Epithelial cell of proximal tubule (primary cell): ENCODE measurements around the gene CFP. TPM values are rescaled to one million over a fixed set of nuclear protein-coding genes. Genes with fewer than 3 reads are reported as not detected.

Experiments used
- DNase-seq: peaks from one replicate; pipeline ENCODE4 v3.0.0-alpha.2; 2011; ENCODE audit warnings: low read depth
- H3K4me3 ChIP-seq: 2 replicates; pipeline ENCODE4 v1.5.1; 2011; ENCODE audit warnings: low read depth, mild to moderate bottlenecking, low read length
- total RNA-seq: library from RNA; depleted of rRNA; stranded (reverse); fragments of >200 nt; gene quantifications from 2 replicates; pipeline ENCODE4 v1.2.3, GENCODE V29; 2015
- TF ChIP-seq, protein P1 (sequence below): conservative IDR thresholded peaks from 2 replicates; pipeline ENCODE4 v1.5.1; 2012; ENCODE audit warnings: low read depth, mild to moderate bottlenecking, low read length

CFP gene
- total RNA-seq, 1 donor from 2014 or later: 0.06 TPM

DNA sequence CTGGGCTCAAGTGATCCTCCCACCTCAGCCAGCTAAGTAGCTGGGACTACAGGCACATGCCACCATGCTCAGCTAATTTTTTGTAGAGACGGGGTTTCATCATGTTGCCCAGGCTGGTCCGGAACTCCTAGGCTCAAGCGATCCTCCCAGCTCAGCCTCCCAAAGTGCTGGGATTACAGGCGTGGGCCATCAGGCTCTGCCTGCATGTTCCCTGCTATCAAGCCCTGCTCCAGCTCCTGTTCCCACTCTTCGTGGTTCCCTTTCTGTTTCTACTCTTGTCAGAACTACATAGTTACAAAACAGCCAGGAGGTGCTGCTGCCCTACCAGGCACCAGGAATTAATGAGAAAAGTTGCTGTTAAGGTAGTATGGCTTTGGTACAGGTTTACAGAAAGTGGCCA, 38.7 kb downstream of the CFP start:
- TF ChIP-seq, protein P1, sequence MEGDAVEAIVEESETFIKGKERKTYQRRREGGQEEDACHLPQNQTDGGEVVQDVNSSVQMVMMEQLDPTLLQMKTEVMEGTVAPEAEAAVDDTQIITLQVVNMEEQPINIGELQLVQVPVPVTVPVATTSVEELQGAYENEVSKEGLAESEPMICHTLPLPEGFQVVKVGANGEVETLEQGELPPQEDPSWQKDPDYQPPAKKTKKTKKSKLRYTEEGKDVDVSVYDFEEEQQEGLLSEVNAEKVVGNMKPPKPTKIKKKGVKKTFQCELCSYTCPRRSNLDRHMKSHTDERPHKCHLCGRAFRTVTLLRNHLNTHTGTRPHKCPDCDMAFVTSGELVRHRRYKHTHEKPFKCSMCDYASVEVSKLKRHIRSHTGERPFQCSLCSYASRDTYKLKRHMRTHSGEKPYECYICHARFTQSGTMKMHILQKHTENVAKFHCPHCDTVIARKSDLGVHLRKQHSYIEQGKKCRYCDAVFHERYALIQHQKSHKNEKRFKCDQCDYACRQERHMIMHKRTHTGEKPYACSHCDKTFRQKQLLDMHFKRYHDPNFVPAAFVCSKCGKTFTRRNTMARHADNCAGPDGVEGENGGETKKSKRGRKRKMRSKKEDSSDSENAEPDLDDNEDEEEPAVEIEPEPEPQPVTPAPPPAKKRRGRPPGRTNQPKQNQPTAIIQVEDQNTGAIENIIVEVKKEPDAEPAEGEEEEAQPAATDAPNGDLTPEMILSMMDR: no peak
- no peak for DNase-seq
- H3K4me3 ChIP-seq: no peak overlapping the region

DNA sequence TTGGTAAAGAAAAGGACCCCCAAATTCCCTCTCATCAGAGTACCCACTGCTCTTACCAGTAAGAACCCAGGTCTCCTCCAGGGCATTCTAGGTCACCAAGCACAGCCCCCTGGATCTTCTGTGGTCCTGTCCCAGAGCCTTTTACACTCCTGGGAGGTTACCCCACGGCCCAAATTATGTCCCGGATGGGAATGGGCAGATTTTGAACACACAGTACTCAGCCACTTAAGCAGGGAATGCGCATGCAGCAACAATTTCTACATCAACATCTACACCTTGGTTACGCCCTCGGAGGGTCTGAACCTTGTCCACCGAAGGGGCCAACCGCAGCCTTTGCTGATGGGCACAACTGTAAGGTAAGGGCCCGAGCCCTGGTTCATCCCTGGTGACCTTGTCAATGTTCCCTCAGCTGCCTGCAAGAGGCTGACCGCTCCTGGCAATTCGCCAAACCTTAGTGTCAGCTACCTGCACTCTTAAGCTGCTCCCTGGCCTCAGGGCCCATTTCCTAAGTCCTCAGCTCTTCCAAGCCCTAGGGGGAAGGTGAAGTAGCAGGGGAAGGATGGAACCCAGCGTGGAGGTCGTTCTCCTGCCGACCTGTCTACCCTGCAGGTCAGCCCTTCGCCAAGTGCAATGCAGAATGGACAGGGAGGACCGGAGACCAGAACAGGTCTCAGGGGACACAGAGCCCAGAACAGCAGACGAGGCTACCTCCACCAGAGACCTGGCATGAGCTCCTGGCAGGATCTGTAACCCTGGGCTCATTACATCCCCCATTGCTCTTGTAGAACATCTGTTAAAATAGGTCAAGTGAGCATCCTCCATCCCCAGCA, 41.6 kb downstream of the CFP start:
- TF ChIP-seq, protein P1: no peak
- no peak for DNase-seq
- no peak overlapping the region for H3K4me3 ChIP-seq

DNA sequence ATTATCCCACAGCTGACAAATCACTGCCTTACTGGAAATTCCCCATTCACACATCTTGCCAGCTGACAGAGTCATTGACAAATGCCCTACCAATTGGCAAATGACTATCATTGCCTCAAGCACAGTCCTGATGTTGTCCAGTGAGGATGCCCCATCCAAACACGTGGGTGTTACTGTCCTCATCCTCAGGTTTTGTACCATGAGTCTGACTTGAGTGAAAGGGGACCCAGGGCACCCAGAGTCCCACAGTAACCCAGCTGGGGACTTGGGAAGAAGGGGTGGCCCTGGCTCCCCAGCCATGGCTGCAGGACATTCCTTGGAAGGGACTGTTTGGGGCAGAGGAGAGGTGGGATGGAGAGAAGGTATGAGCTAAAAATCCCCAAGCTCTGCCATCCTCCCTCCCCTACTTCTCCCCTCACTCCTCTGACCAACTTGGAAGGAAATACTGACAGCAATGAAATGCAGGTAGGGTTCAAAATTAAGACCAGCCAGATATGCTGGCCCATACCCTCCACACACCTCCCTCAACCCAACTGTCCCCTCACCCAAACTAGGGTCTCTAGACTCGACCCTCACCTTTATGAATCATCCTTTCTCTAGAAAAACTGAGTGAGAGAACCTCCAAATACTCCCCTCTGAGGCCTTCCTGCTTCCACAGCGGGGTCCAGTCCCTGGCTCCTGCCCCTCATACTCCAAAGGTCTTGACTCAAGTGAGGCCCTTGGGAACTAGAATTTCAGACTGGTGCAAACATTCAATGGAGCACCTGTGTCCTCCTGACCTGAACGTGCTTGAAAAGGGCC, 42.4 kb downstream of the CFP start:
- peak; percentile 23 for DNase-seq
- H3K4me3 ChIP-seq: no peak overlapping the region
- TF ChIP-seq, protein P1: no peak

DNA sequence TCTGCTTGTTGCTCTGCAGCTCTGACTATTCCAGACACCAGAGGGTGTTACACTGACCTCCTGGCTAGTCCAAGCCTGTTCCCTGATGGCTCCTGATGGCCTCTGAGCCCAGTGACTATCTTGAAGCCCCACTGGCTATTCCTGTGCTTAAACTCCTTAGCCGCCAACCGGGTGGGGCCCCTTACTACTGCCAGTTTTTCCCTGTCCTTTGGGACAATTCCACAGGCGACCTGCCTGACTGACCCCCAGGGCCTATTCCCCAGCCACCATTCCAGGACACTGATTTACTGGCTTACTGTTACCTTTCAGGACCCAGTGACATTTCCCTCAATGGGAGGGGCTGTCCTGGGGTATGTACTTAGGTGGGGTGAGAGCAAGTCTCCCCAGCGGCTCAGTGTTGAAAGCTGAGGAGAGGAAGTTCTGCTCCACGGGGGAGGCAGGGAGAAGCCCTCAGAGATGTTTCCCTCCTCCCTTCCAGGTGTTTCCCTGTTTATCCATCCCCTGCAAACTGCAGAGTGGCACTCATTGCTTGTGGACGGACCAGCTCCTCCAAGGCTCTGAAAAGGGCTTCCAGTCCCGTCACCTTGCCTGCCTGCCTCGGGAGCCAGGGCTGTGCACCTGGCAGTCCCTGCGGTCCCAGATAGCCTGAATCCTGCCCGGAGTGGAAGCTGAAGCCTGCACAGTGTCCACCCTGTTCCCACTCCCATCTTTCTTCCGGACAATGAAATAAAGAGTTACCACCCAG, 43.5 kb downstream of the CFP start:
- TF ChIP-seq, protein P1: peak; percentile 11
- DNase-seq: no peak
- H3K4me3 ChIP-seq: no peak overlapping the region

DNA sequence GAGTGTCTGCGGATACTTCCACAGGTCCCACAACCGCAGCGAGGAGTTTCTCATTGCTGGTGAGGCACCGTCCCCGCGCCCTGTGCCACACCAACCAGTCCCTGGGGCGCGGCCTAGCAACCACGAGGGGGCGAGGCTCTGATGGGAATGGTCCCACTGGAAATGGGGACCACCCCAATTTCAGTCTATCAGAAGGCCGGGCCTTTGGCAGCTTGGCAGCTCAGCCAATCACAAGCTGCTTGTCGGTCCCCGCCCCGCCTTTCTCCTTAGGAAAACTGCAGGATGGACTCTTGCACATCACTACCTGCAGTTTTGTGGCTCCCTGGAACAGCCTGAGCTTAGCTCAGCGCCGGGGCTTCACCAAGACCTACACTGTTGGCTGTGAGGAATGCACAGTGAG, 44.5 kb downstream of the CFP start:
- H3K4me3 ChIP-seq: no peak overlapping the region
- TF ChIP-seq, protein P1: no peak
- DNase-seq: no peak

DNA sequence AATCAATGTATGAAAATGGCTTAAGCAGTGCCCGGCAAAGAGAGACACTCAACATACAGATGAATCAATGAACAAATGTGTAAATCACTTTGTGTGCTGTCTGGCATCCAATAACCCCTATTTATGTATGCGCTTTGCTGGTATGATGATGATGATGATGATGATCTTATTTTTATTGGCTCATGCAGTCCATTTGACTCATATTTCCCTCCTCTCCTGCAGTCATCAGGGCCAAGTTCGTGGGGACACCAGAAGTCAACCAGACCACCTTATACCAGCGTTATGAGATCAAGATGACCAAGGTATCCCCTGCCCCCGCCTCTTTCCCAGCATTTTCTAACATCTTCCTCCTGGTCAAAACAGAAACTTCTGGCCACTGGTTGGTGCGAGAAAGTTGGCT, 45.0 kb downstream of the CFP start:
- no peak overlapping the region for H3K4me3 ChIP-seq
- TF ChIP-seq, protein P1: no peak
- DNase-seq: no peak
